ENCODE results near the gene MFRP. TPM values are rescaled to one million over a fixed set of nuclear protein-coding genes. Genes with fewer than 3 reads are reported as not detected.

Gene MFRP
- total and polyA plus RNA-seq, 10 of the 15 experiments (the other 5 are each of a cell fraction or from before 2014, with no cell fraction given): not detected

DNA sequence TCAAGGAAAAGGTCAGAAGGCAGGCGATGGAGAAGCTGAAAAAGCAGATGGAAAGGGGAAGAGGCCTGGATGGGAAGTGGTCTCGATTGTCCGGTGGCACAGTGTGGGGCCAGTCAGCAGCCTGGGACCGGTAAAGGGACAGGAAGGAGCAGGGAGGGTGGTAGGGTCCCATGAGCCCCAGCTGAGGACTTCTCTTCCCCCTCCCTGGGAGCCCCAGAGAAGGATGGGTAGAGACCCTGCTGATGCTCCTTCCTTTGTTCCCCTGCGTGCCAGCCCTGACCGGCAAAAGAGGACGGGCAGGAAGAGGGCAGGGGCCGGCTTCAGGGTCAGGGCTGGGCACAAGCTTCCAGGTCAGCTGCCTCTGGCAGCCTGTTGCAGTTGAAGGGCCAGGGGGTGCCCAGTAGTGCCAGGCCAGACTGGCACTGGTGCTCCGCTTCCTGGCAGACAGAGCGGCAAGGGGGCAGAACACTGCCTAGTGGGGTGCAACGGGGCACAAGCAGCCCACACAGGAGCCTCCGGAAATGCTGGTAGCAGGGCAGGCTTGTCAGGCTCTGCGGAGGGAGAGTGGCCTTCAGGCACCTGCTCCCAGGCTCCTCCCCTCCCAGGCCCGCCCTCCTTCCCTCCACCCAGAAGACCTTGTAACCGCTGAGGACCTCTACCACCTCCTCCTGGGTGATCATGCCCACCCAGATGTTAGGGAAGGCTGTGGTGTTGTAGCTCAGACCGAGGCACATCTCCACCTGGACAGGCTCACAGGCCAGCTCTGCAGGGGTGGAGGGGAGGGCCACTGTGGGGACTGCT is 5.1 kb downstream of the MFRP start (continued):
- TF ChIP-seq, protein P1, sequence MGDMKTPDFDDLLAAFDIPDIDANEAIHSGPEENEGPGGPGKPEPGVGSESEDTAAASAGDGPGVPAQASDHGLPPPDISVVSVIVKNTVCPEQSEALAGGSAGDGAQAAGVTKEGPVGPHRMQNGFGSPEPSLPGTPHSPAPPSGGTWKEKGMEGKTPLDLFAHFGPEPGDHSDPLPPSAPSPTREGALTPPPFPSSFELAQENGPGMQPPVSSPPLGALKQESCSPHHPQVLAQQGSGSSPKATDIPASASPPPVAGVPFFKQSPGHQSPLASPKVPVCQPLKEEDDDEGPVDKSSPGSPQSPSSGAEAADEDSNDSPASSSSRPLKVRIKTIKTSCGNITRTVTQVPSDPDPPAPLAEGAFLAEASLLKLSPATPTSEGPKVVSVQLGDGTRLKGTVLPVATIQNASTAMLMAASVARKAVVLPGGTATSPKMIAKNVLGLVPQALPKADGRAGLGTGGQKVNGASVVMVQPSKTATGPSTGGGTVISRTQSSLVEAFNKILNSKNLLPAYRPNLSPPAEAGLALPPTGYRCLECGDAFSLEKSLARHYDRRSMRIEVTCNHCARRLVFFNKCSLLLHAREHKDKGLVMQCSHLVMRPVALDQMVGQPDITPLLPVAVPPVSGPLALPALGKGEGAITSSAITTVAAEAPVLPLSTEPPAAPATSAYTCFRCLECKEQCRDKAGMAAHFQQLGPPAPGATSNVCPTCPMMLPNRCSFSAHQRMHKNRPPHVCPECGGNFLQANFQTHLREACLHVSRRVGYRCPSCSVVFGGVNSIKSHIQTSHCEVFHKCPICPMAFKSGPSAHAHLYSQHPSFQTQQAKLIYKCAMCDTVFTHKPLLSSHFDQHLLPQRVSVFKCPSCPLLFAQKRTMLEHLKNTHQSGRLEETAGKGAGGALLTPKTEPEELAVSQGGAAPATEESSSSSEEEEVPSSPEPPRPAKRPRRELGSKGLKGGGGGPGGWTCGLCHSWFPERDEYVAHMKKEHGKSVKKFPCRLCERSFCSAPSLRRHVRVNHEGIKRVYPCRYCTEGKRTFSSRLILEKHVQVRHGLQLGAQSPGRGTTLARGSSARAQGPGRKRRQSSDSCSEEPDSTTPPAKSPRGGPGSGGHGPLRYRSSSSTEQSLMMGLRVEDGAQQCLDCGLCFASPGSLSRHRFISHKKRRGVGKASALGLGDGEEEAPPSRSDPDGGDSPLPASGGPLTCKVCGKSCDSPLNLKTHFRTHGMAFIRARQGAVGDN (IDR thresholded peaks at IDR 0.05): no peak
- TF ChIP-seq, protein P2, sequence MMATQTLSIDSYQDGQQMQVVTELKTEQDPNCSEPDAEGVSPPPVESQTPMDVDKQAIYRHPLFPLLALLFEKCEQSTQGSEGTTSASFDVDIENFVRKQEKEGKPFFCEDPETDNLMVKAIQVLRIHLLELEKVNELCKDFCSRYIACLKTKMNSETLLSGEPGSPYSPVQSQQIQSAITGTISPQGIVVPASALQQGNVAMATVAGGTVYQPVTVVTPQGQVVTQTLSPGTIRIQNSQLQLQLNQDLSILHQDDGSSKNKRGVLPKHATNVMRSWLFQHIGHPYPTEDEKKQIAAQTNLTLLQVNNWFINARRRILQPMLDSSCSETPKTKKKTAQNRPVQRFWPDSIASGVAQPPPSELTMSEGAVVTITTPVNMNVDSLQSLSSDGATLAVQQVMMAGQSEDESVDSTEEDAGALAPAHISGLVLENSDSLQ (IDR thresholded peaks at IDR 0.05): no peak
- TF ChIP-seq NR2F1 (conservative IDR thresholded peaks at IDR 0.05): no peak
- TF ChIP-seq FOXK2 (IDR thresholded peaks at IDR 0.05): no peak
- TF ChIP-seq, protein P3, sequence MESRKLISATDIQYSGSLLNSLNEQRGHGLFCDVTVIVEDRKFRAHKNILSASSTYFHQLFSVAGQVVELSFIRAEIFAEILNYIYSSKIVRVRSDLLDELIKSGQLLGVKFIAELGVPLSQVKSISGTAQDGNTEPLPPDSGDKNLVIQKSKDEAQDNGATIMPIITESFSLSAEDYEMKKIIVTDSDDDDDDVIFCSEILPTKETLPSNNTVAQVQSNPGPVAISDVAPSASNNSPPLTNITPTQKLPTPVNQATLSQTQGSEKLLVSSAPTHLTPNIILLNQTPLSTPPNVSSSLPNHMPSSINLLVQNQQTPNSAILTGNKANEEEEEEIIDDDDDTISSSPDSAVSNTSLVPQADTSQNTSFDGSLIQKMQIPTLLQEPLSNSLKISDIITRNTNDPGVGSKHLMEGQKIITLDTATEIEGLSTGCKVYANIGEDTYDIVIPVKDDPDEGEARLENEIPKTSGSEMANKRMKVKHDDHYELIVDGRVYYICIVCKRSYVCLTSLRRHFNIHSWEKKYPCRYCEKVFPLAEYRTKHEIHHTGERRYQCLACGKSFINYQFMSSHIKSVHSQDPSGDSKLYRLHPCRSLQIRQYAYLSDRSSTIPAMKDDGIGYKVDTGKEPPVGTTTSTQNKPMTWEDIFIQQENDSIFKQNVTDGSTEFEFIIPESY (IDR thresholded peaks at IDR 0.05): no peak
- no peak for TF ChIP-seq REST (IDR thresholded peaks at IDR 0.05; ENCODE audit: low read depth, low read length)
- no peak for TF ChIP-seq BACH1 (IDR thresholded peaks at IDR 0.05; ENCODE audit: borderline replicate concordance)
